Measurements from ENCODE around the gene CCDC63.

The CCDC63 gene

DNA sequence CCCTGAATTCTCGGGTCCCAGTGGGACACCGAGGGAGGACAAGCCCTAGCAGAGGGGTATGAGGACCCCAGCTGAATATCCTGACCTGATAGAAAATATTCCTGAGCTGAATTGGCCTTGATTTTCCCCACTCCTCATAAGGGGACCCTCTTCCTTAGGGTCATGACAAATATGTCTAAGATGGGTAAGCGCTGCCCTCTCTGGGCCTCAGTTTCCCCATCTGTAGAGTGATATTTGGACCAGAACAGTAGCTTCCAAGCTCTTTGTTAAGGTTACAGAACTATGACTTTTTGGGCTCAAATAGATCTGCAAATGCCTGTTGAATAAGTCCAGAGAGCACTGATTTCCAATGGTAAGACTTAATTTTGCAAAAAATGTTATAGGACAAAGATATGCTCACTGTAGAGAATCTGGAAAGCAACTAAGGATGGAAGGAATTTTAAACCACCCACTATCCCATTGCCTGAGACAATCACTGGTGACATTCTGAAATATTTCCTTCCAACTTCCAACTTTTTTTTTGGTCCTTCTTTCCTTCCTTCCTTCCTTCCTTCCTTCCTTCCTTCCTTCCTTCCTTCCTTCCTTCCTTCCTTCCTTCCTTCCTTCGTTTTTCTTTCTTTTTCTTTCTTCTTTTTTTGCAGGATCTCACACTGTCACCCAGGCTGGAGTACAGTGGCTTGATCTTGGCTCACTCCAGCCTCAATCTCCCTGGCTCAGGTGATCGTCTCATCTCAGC lies 41.6 kb downstream of the CCDC63 start:
- DNase-seq: no peak

DNA sequence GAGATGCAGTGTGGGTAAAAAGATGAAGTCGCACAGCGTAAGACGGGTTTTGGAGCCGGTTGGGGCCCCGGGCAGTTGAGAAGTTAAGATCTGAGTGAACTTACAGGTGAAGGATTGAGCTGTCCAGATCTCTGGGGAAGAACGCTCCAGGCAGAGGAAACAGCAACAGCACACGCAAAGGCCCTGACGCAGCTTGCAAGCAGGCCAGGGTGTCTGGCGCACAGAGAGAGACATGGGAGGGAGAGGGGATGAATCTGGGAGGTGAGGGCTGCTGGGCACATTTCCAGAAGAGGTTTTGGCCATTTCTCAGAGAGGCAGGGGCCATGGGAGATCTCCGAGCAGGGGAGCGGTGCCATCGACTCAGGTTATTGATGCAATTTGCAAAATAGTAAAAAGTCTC lies 42.6 kb downstream of the CCDC63 start:
- no peak for DNase-seq

DNA sequence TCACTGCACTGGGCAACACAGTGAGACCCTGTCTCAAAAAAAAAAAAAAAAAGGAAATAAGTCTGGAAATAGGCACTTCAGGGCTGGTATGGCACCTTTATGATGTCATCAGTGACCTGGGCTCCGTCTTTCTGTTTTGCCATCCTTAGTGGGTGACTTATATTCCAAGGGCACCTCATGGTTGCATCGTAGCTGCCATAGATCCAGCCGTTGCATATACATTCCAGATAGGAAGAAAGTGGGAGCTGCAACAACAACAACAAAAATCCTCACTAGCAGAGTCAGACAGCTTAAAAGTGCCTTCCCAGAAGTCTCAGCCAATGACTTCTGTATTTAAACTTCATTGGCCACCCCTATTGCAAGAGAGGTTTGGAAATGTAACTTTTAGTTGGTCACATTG lies 47.2 kb downstream of the CCDC63 start:
- DNase-seq: no peak

DNA sequence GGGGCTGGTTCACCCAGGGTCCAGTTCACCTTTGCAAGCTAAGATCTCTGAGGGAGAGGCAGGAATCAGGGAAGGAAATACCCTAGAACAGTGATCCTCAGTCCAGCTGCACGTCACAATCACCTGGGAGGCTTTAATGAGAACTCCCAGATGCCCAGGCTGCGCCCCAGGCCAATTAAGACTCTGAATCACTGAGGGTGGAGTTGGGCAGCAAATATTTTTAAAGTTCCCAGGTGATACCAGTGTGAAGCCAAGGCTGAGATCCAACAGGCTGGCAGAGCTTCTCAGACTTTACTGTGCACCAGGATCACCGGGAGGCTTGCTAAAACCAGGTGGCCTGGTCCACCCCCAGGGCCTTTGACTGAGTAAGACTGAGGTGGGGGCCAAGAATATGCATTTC lies 49.8 kb downstream of the CCDC63 start:
- DNase-seq: no peak

DNA sequence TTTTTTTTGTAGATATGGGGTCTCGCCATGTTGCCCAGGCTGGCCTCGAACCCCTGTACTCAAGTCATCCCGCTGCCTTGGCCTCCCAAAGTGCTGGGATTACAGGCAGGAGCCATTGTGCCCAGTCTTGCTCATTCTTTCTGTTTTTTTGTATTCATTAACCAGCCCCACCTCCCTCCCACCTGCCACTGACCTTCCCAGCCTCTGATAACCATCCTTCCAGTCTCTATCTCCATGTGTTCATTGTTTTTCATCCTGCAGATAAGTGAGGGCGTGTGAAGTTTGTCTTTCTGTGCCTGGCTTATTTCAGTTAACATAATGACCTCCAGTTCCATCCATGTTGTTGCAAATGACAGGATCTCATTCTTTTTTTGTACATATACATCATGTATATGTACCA lies 54.6 kb downstream of the CCDC63 start:
- DNase-seq: no peak

DNA sequence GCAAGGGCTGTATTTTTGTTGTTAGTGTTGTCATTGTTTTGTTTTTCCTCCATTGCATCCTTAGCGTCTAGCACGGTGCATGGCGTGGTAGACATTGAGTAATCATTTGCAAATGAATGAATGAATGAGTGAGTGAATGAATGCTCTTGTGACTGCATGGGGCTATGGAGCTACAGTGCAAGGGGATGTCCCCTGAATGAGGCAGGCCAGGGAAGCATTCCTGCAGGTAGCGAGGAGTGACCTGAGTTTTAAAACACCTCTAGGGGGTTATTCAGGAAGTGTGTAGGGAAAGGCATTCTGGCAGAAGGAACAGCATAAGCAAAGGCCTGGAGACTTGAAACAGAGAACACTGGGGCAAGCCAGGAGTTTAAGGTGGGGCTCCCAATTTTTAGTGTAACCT lies 56.7 kb downstream of the CCDC63 start:
- no peak for DNase-seq

DNA sequence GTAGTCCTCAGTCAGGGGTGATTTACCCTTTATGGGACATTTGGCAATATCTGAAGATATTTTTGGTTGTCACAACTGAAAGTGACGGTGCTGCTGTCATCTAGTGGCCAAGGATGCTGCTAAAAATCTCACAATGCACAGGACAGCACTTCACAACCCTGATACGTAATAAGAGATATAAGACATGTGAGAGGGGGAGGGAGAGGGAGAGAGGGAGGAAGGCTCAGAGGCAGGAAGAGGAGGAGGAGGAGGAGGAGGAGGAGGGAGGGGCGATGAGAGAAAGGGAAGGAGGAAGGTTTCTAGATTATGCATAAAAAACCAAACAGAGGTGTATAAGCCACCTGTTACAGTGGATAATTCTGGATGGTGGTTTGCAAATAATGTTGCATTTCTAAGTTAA lies 59.3 kb downstream of the CCDC63 start:
- peak; percentile 6 to 29 for DNase-seq

DNA sequence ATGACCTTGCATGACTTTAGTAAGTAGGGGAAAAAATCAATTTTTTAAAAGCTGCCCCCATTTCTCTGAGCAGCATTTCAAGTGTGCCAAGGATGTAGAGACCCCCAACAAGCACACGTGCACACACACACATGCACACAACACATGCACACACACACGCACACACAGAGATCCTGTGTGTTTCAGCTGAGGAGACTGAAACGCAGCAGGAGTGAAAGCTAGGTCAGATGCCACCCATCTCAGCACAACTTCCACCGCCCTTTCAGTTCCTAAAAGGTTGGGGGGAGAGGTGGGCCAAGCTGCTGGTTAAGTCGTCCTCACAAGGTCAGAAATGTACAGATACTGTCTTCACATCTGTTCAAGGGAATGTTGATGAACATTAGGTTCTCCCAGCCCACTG lies 59.7 kb downstream of the CCDC63 start:
- DNase-seq: no peak

DNA sequence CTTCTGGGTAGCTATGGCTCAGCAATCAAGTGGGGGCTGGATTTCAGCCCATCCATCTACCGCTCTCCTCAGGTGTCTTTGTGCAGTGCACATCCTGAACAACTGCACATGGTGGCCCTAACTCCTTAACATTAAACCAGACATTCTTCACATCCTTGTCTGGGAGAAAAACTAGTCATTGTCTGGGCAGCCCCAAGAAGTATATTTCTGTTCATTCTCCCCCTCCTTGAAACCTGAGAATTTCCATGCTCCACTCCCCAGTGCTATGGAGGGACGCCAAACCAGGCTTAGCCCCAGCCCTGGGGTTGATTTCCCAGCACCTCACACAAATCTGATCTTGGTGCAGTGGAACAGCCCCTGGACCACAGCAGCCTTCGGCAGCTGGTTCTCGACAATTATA lies 60.2 kb downstream of the CCDC63 start:
- no peak for DNase-seq

DNA sequence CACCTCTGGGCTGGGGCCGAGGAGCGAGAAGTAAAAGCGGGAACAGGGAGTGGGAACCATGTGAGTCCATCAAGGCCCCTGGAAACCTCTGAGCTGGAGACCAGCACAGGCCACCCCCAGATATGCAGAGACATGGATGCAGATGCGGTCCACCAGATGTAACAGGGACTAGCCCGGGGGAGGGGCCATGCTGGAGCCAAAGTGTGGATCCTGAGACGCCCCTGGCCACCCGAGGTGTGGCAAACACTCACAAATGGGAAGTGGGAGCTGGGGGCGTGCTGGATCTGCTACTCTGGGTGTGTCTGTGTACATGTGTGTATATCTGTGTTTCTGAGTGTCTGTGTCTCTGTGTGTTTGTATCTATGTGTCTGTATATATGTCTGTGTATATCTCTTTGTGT lies 60.8 kb downstream of the CCDC63 start:
- no peak for DNase-seq

DNA sequence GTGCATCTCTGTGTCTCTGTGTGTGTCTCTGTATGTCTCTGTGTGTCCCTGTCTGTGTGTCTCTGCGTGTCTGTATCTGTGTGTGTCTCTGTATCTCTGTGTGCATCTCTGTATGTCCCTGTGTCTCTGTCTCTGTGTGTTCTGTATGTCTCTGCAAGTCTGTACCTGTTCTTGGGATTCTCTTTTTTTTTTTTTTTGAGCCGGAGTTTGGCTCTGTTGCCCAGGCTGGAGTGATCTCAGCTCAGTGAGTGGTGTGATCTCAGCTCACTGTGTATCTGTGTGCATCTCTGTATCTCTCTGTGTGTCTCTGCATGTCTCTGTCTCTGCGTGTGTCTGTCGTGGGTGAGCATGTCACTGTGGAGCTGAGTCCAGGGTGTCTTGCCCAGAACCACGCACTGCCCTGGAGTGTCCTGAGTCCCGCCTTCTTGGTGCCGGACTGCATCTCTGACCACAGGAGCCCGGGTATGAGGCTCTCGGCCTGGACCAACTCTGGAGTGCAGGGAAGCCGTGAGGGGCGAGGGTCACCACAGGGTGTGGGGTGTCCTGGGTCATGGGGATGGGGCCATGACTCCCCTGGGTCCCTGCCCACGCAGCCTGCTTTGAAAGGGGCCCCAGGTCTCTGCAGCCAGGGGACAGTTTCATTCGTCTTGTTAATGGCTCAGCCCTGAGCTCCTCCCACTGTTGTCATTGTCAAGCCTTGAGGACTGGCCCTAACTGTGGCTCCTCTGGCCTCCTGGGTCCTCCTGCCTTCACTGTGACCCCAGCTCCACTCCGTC lies 61.8 kb downstream of the CCDC63 start:
- DNase-seq: no peak

DNA sequence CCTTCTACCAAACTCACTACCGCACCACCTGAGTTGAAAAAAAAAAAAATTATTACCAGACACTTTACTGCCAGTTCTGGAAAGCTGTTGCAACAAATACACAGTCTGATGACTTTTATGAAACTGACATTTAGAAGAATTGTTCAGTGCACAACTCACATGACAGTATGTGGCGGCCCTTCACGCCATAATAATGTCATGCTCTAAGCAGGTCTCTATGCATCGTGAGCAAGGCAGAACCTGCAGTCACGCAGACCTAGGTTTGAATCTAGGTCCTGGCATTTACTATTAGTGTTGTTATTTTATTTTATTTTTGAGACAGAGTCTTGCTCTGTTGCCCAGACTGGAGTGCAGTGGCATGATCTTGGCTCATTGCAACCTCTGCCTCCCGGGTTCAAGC lies 65.5 kb downstream of the CCDC63 start:
- DNase-seq: no peak

DNA sequence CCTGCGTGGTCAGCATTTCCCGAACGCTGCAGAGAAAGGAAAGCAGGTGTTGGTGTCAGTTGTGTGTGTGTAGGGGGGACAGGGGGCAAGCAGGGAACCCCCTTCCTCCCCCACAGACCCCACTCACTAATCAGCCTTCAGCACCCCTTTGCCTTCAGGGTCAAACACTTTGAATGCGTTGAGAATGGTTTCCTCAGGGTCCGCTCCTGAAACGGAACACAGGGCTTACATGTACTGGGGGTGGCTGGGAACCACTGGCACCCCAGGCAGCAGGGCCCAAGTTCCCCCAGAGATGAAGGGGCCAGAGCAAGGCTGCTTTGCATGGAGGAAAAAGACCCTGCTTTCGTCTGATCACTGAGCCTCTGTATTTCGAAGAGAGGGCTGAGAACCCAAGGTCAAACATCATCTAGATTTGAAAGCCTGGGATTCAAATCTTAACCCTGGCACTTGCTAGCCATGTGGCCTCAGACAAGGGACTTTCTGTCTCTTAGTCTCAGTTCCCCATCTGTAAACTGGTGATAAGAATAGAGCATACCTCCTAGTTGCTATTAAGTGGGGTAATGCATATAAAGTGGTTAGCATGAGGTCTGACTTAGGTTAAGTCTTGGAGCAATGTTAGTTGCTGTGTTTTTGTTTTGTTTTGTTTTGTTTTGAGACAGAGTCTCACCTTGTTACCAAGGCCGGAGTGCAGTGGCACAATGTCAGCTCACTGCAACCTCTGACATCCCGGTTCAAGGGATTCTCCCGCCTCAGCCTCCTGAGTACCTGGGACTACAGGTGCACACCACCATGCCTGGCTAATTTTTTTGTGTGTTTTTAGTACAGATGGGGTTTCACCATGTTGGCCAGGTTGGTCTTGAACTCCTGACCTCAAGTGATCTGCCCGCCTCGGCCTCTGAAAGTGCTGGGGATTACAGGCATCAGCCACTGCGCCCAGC lies 66.6 kb downstream of the CCDC63 start:
- DNase-seq: peak in 1 of 2 donors; percentile 59

DNA sequence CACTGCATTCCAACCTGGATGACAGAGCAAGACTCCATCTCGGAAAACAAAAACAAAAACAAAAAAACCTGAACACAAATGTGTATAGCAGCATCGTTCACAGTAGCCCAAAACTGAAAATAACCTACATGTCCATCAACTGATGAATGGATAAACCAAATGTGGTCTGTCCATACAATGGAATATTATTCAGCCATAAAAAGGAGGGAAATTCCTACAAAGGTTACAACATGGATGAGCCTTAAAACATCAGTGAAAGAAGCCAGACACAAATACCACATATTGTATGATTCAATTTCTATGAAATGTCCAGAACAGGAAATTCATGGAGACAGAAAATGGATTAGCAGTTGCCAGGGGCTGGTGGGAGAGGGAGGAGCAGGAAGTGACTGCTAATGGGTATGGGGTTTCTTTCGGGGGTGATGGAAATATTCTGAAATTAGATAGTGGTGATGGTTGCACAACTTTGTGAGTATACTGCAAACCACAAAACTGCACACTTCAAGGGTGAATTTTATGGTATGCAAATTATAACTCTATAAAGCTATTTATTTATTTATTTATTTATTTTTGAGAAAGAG lies 69.6 kb downstream of the CCDC63 start:
- no peak for DNase-seq

DNA sequence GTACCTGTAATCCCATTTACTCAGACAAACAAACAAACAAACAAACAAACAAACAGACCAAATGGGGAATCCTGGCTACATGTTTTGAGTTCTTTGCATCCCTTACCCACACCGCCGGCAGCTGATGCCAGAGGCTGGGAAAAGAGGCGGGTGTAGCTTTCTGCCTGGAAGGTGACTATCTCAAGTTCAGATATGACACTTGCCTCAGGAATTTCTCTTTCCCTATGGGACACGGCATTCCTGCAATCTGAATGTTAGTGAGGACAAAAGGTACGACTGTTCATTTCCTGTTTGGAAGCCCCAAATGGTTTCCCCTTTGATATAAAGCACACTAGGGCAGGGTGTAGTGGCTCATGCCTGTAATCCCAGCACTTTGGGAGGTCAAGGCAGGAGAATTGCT lies 70.7 kb downstream of the CCDC63 start:
- DNase-seq: no peak

DNA sequence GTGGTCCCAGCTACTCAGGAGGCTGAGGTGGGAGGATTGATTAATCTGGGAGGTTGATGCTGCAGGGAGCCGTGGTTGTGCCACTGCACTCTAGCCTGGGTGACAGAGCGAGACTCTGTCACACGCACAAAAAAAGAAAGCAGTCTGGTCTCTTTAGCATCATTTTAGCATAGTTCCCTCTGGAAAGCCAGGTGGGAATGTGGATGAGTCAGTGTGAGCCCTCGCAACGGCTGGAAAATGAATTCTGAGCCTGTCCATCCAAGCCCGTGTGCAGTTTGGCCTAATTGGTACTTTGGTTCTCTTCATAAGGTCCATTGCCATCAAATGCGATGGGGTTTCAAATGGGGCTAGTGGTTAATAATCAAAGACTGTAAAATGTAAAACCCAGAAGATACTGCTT lies 71.2 kb downstream of the CCDC63 start:
- no peak for DNase-seq

DNA sequence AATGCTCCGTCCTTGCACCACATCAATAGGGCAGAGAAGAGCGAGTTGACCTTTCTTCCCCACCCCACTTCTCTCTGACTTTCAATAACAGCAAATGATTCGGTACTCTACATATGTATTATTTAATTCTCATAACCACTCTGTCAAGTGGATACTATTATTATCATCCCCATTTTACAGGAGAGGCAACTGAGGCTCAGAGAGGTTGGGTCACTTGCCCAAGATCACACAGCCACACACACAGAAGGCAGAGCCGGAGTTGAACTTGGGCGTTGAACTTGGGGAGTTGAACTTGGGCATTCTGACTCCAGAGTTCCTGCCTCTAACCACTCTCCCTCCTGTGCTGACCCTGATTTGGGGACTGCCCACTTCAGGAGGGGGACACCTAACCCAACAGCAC lies 72.9 kb downstream of the CCDC63 start:
- no peak for DNase-seq

DNA sequence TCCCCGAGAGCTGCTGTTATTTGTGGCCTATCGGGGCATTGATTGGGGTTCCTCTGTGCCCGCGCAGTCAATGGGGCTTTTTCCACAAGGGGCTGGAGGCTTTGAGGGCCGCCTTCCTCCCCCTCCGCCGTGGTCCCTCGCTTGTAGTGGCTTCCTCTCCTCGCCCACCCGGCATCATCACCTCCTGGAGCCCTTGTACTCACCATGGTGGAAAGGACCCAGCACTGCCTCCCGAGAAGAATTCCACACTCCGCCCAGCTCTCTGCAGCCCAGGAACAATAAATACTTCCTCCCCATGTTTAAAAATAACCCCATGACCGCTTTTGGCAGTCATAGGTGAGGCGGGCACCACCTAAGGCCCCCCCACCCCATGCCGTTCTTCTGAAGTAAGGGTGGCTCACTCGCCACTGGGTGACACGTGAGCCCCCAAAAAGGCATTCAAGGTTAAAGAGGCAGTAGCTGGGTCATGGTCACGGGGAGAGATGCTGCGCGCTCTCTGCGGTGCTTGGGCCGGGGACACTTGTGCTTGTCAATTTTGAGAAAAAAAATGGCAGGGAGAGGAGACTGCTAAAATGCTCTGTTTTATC lies 73.6 kb downstream of the CCDC63 start, which contains the start of gene MYL2:
TSS of gene MYL2 (minus strand) at position 256 of the 587 bp plus-strand sequence. CDS start at position 206, 50 bp downstream.
- no peak for DNase-seq

DNA sequence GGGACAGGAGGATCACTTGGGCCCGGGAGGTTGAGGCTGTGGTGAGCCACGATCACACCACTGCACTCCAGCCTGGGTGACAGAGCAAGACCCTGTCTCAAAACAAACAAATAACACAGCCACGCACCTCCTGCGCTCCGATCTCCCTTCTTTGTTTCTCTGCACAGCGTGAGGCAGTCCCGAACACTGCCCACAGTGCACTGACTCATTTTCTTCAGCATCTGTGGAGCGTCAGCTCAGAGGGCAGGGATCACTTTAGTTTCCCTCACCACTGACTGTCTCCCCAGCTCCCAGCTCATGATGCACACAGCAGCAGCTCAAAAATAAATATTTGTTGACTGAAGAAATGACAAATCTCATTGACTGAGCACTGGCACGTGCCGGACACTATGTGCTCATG lies 74.5 kb downstream of the CCDC63 start:
- no peak for DNase-seq

DNA sequence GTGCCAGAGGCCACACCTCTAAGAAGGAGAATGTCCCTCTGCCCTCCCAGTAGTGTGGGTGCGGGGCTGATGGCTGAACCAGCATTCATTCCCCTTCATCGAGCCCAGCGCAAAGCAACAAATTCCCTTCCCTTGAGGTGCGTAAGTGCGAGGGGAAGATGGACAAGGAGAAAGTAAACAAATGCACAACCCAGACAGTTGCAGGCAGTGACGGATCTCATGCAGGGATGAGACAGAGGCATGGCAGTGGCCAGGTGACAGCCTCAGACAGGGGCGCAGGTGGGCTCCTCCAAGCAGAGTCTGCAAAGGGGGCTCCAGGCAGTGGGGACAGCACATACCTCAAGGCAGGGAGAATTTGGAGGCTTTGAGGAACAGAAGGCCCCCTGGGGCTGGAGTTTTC lies 75.9 kb downstream of the CCDC63 start:
- no peak for DNase-seq

DNA sequence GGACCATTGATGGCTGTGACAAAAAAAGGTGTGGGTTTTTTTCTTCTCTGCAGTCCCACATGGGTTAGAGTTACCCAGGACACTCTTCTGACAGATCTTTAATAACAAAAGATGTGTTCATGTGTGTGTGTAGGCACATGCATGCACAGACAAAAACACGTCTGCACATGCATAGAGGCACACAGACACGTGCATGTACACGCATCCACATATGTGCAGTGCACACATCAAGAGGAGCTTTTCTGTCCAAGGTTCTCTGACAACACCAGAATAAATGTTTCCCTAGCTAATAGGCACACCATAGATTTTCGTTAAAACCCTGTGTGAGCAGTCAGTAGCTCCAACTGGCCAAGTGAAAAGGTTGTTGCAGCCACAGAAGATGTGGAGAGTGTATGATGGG lies 76.4 kb downstream of the CCDC63 start:
- DNase-seq: no peak

DNA sequence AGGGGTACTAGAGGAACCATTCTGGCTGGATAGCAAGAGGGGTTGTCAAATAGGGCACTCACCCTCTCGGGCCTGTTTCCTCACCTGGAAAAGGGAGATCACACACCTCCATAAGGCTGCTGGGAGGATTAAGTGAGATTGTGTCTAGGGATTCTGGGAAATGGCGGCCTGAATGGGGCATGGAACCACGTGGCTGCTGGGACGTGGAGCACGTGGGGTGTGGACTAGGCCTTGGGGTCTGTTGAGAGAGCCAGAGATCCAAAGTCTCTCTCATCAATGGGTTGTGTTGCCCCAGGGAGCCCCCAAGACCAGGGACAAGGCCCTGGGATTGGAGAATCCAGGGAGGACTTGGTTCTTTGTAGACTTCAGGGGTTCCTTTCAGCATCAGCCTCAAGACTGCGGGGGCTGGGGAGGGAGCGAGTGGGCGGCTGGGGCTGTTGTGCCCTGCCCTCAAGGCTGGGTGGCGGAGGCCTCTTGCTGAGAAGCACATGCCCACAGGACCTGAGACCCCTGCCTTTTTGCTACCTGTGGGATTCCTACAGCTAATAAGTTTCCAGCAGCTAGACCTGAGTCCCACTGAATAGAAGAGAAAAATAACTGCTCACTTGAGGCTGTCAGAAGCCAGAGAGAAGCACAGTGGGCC lies 77.0 kb downstream of the CCDC63 start:
- DNase-seq: no peak
